Neural cell (in vitro differentiated cells): ENCODE results near the gene NAA50. TPM values are rescaled to one million over a fixed set of nuclear protein-coding genes. Genes with fewer than 3 reads are reported as not detected.

Experiments
- H2AFZ ChIP-seq: fragments of 200-600, 300-800 bp; sonication (generic), shearing (Covaris generic); 2 replicates; pipeline ENCODE4 v1.6.0; 2014; ENCODE audit warnings: low read depth, mild to moderate bottlenecking, antibody characterized with exemption, low read length, moderate library complexity
- H3F3A ChIP-seq: fragments of 200-600 bp; shearing (Covaris generic); 2 replicates; pipeline ENCODE4 v1.6.1; 2016; ENCODE audit warnings: mild to moderate bottlenecking, moderate library complexity, mixed read lengths, antibody characterized with exemption, low read length; ENCODE audit not compliant: insufficient read depth, poor library complexity, severe bottlenecking
- H3K27ac ChIP-seq: fragments of 200-600, 300-800 bp; sonication (generic), shearing (Covaris generic); 2 replicates; pipeline ENCODE4 v1.5.1; 2014; ENCODE audit warnings: mild to moderate bottlenecking, low read length, moderate library complexity
- H3K27me3 ChIP-seq: fragments of 300-800, 200-600 bp; sonication (generic), shearing (Covaris generic); 2 replicates; pipeline ENCODE4 v1.6.0; 2014; ENCODE audit warnings: mild to moderate bottlenecking, low read depth, low read length, moderate library complexity; ENCODE audit not compliant: insufficient read depth
- H3K36me3 ChIP-seq: fragments of 300-800, 200-600 bp; sonication (generic), shearing (Covaris generic); 2 replicates; pipeline ENCODE4 v1.5.1; 2014; ENCODE audit warnings: mild to moderate bottlenecking, antibody characterized with exemption, low read length, moderate library complexity; ENCODE audit not compliant: insufficient read depth
- H3K4me2 ChIP-seq: fragments of 300-800, 200-600 bp; sonication (generic), shearing (Covaris generic); 2 replicates; pipeline ENCODE4 v1.6.0; 2014; ENCODE audit warnings: mild to moderate bottlenecking, low read length
- H3K4me3 ChIP-seq: fragments of 300-800, 200-600 bp; sonication (generic), shearing (Covaris generic); 2 replicates; pipeline ENCODE4 v1.5.1; 2014; ENCODE audit warnings: mild to moderate bottlenecking, low read length, moderate library complexity
- H3K79me2 ChIP-seq: fragments of 200-600 bp; shearing (Covaris generic); replicated peaks from 2 replicates; pipeline ENCODE4 v1.6.0; 2014; ENCODE audit warnings: mild to moderate bottlenecking, low read length, moderate library complexity; ENCODE audit not compliant: insufficient read depth
- H3K9ac ChIP-seq: fragments of 300-800, 200-600 bp; sonication (generic), shearing (Covaris generic); 2 replicates; pipeline ENCODE4 v1.6.1; 2016; ENCODE audit warnings: mild to moderate bottlenecking, low read length, mixed read lengths
- H3K9me2 ChIP-seq: fragments of 200-600 bp; shearing (Covaris generic); 2 replicates; pipeline ENCODE4 v1.6.1; 2016; ENCODE audit warnings: mild to moderate bottlenecking, low read length, mixed read lengths; ENCODE audit not compliant: insufficient read depth
- H3K9me3 ChIP-seq: fragments of 200-600, 300-800 bp; sonication (generic), shearing (Covaris generic); 2 replicates; pipeline ENCODE4 v1.6.1; 2016; ENCODE audit warnings: mild to moderate bottlenecking, mixed run types, low read length, moderate library complexity, mixed read lengths
- H4K20me1 ChIP-seq: fragments of 200-600 bp; shearing (Covaris generic); 2 replicates; pipeline ENCODE4 v1.6.1; 2016; ENCODE audit warnings: mild to moderate bottlenecking, mixed run types; ENCODE audit not compliant: insufficient read depth
- EP300 ChIP-seq: fragments of 450-650 bp; conservative IDR thresholded peaks from 2 replicates; pipeline ENCODE4 v1.6.1; 2014; ENCODE audit warnings: antibody characterized with exemption, mild to moderate bottlenecking, moderate library complexity; ENCODE audit not compliant: poor library complexity, severe bottlenecking
- EZH2 ChIP-seq: fragments of 200-600, 300-800 bp; shearing (Covaris generic), sonication (generic); IDR thresholded peaks from 2 replicates; pipeline ENCODE4 v1.6.1; 2014; ENCODE audit warnings: antibody characterized with exemption, low read length, borderline replicate concordance, mild to moderate bottlenecking; ENCODE audit not compliant: insufficient read depth, poor library complexity, severe bottlenecking
- MXI1 ChIP-seq: fragments of 450-650 bp; conservative IDR thresholded peaks from 2 replicates; pipeline ENCODE4 v1.6.1; 2014; ENCODE audit warnings: antibody characterized with exemption, mild to moderate bottlenecking; ENCODE audit not compliant: poor library complexity, severe bottlenecking
- POLR2AphosphoS5 ChIP-seq: IDR thresholded peaks from 2 replicates; pipeline ENCODE4 v1.6.1; 2012
- RAD21 ChIP-seq: fragments of 450-650 bp; conservative IDR thresholded peaks from 2 replicates; pipeline ENCODE4 v1.6.1; 2014; ENCODE audit warnings: antibody characterized with exemption, mild to moderate bottlenecking, moderate library complexity
- SMC3 ChIP-seq: fragments of 450-650 bp; conservative IDR thresholded peaks from 2 replicates; pipeline ENCODE4 v1.6.1; 2014; ENCODE audit warnings: antibody characterized with exemption, mild to moderate bottlenecking, moderate library complexity; ENCODE audit not compliant: poor library complexity
- TAF1 ChIP-seq: IDR thresholded peaks from 2 replicates; pipeline ENCODE4 v1.6.1; 2012; ENCODE audit warnings: low read depth
- polyA plus RNA-seq: library from polyadenylated mRNA; depleted of rRNA; stranded (reverse); fragments of >200 nt; gene quantifications from 2 replicates; pipeline ENCODE4 v1.2.3, GENCODE V29; 2014
- TF ChIP-seq, protein P1 (sequence below): IDR thresholded peaks from 2 replicates; pipeline ENCODE4 v1.6.1; 2012; ENCODE audit warnings: borderline replicate concordance
- TF ChIP-seq, protein P2 (sequence below): fragments of 450-650 bp; IDR thresholded peaks from 2 replicates; pipeline ENCODE4 v1.5.1; 2014; ENCODE audit warnings: antibody characterized with exemption, mild to moderate bottlenecking, moderate library complexity; ENCODE audit not compliant: poor library complexity, severe bottlenecking

NAA50 gene
- polyA plus RNA-seq, 1 donor from 2014 or later = 69.6 TPM

DNA sequence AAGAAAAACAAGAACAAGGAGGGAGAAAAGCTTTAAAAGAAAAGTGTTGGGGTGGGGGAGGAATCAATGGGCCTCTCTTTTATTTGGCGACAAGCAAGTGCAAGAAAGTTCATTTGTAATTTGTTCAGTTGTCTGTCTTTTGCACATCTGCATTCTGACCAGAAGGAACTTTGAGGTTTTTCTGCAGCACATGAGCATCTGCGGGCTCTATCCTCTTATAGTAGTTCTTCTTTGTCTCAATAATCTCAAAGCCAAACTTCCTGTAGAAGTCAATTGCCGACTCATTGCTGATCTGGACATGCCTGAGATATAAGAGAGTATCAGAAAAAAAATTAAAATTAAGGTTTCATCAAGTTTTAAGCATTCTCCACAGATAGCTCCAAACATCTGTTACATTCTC, 24.4 kb downstream of the NAA50 start:
- Histone ChIP-seq H3K4me2 (no peak overlapping the region), H3K27ac (no peak overlapping the region), H3K36me3 (peaks cover 6% of the 10 kb centered on the region), H3K9me3 (no peaks in the 10 kb centered on the region), H3K27me3 (no peaks in the 10 kb centered on the region), H3K9ac (no peak overlapping the region), H3K4me3 (no peak overlapping the region), H3K79me2 (peaks cover 6% of the 10 kb centered on the region), H2AFZ (no peak overlapping the region), H3F3A (no peaks in the 10 kb centered on the region), H4K20me1 (no peaks in the 10 kb centered on the region), H3K9me2 (no peaks in the 10 kb centered on the region)
- TF ChIP-seq EP300 = no peak
- no peak for TF ChIP-seq SMC3
- no peak for TF ChIP-seq TAF1
- TF ChIP-seq EZH2 = no peak
- TF ChIP-seq, protein P1, sequence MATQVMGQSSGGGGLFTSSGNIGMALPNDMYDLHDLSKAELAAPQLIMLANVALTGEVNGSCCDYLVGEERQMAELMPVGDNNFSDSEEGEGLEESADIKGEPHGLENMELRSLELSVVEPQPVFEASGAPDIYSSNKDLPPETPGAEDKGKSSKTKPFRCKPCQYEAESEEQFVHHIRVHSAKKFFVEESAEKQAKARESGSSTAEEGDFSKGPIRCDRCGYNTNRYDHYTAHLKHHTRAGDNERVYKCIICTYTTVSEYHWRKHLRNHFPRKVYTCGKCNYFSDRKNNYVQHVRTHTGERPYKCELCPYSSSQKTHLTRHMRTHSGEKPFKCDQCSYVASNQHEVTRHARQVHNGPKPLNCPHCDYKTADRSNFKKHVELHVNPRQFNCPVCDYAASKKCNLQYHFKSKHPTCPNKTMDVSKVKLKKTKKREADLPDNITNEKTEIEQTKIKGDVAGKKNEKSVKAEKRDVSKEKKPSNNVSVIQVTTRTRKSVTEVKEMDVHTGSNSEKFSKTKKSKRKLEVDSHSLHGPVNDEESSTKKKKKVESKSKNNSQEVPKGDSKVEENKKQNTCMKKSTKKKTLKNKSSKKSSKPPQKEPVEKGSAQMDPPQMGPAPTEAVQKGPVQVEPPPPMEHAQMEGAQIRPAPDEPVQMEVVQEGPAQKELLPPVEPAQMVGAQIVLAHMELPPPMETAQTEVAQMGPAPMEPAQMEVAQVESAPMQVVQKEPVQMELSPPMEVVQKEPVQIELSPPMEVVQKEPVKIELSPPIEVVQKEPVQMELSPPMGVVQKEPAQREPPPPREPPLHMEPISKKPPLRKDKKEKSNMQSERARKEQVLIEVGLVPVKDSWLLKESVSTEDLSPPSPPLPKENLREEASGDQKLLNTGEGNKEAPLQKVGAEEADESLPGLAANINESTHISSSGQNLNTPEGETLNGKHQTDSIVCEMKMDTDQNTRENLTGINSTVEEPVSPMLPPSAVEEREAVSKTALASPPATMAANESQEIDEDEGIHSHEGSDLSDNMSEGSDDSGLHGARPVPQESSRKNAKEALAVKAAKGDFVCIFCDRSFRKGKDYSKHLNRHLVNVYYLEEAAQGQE = no peak
- no peak for TF ChIP-seq RAD21
- no peak for TF ChIP-seq POLR2AphosphoS5
- TF ChIP-seq MXI1 = no peak
- TF ChIP-seq, protein P2, sequence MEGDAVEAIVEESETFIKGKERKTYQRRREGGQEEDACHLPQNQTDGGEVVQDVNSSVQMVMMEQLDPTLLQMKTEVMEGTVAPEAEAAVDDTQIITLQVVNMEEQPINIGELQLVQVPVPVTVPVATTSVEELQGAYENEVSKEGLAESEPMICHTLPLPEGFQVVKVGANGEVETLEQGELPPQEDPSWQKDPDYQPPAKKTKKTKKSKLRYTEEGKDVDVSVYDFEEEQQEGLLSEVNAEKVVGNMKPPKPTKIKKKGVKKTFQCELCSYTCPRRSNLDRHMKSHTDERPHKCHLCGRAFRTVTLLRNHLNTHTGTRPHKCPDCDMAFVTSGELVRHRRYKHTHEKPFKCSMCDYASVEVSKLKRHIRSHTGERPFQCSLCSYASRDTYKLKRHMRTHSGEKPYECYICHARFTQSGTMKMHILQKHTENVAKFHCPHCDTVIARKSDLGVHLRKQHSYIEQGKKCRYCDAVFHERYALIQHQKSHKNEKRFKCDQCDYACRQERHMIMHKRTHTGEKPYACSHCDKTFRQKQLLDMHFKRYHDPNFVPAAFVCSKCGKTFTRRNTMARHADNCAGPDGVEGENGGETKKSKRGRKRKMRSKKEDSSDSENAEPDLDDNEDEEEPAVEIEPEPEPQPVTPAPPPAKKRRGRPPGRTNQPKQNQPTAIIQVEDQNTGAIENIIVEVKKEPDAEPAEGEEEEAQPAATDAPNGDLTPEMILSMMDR = no peak

- Histone ChIP-seq H3K4me2 (no peak overlapping the region), H3K36me3 (peaks cover 6% of the 10 kb centered on the region)
- no peak for TF ChIP-seq SMC3
- no peak for TF ChIP-seq EP300
- no peak for TF ChIP-seq TAF1
Measured at GRCh38 chr3:113719758-113720157, 26.3 kb downstream of the NAA50 start.

GRCh38 chr3:113719294-113719693, 26.8 kb downstream of the NAA50 start:
- no peaks in the 10 kb centered on the region for H3K79me2 ChIP-seq
- no peak overlapping the region for H3K4me2 ChIP-seq
- H3K27me3 ChIP-seq = no peaks in the 10 kb centered on the region
- no peaks in the 10 kb centered on the region for H4K20me1 ChIP-seq
- H2AFZ ChIP-seq = no peak overlapping the region
- no peaks in the 10 kb centered on the region for H3K9me3 ChIP-seq
- no peak overlapping the region for H3K9ac ChIP-seq
- TF ChIP-seq EZH2 (no peak), MXI1 (no peak), SMC3 (no peak)
- no peaks in the 10 kb centered on the region for H3F3A ChIP-seq
- H3K4me3 ChIP-seq = no peak overlapping the region
- no peak overlapping the region for H3K27ac ChIP-seq
- H3K9me2 ChIP-seq = no peaks in the 10 kb centered on the region
- H3K36me3 ChIP-seq = peaks cover 6% of the 10 kb centered on the region

More at GRCh38 chr3:113719758-113720157, 26.3 kb downstream of the NAA50 start:
- H2AFZ ChIP-seq = no peak overlapping the region
- H3K27me3 ChIP-seq = no peaks in the 10 kb centered on the region
- no peaks in the 10 kb centered on the region for H3K79me2 ChIP-seq
- no peaks in the 10 kb centered on the region for H3K9me2 ChIP-seq
- no peak overlapping the region for H3K9ac ChIP-seq
- H3K27ac ChIP-seq = no peak overlapping the region
- no peaks in the 10 kb centered on the region for H4K20me1 ChIP-seq
- H3F3A ChIP-seq = no peaks in the 10 kb centered on the region
- no peak overlapping the region for H3K4me3 ChIP-seq
- H3K9me3 ChIP-seq = no peaks in the 10 kb centered on the region
